Cardiac muscle cell (in vitro differentiated cells and primary cell): Measurements from ENCODE around the gene RPS19. TPM values are rescaled to one million over a fixed set of nuclear protein-coding genes. Genes with fewer than 3 reads are reported as not detected.
A peak's percentile ranks its signal among the peaks of the same experiment; 100 is the strongest.

Source experiments
- DNase-seq, 2 donors: peaks; one replicate each; pipeline versions ENCODE4 v3.0.0 to v3.0.0-alpha.2; 2010 to 2017; ENCODE audit warnings: low read depth in 1 of 2, low spot score in 1 of 2
- H3K27ac ChIP-seq: fragments of 200-600 bp; sonication (generic); 2 replicates; pipeline ENCODE4 v1.5.1; 2016
- H3K27me3 ChIP-seq: fragments of 200-600 bp; sonication (generic); 2 replicates; pipeline ENCODE4 v1.6.0; 2016; ENCODE audit warnings: control low read depth
- H3K36me3 ChIP-seq: fragments of 200-600 bp; sonication (generic); 2 replicates; pipeline ENCODE4 v1.5.1; 2016; ENCODE audit warnings: control low read depth
- H3K4me1 ChIP-seq: fragments of 200-600 bp; sonication (generic); 2 replicates; pipeline ENCODE4 v1.8.1; 2017; ENCODE audit warnings: low read depth, mild to moderate bottlenecking, mixed run types
- H3K4me3 ChIP-seq: fragments of 200-600 bp; sonication (generic); 2 replicates; pipeline ENCODE4 v1.5.1; 2016; ENCODE audit warnings: mild to moderate bottlenecking
- H3K9me3 ChIP-seq: fragments of 200-600 bp; sonication (generic); 2 replicates; pipeline ENCODE4 v1.5.1; 2017; ENCODE audit warnings: low read depth, mild to moderate bottlenecking, control low read depth
- polyA plus RNA-seq: library from polyadenylated mRNA; unstranded; fragments of >200 nt; fragmentation: Nextera tagmentation; extraction: Ambion mirVana; gene quantifications from 2 replicates; pipeline ENCODE4 v1.2.1, GENCODE V29; 2016
- total RNA-seq: library from RNA; depleted of rRNA; stranded (reverse); fragments of >200 nt; gene quantifications from 2 replicates; pipeline ENCODE4 v1.2.3, GENCODE V29; 2016
- TF ChIP-seq, protein P1 (sequence below): IDR thresholded peaks from 2 replicates; pipeline ENCODE4 v1.5.1; 2012; ENCODE audit warnings: low read depth, mild to moderate bottlenecking, low read length

RPS19 gene
- total and polyA plus RNA-seq, 2 experiments from 2014 or later = 1,323 to 1,651 TPM

GRCh38 chr19:41863209-41863931 lies 3.3 kb downstream of the RPS19 start:
- H3K36me3 ChIP-seq = peaks cover 55% of the 10 kb centered on the region
- TF ChIP-seq, protein P1, sequence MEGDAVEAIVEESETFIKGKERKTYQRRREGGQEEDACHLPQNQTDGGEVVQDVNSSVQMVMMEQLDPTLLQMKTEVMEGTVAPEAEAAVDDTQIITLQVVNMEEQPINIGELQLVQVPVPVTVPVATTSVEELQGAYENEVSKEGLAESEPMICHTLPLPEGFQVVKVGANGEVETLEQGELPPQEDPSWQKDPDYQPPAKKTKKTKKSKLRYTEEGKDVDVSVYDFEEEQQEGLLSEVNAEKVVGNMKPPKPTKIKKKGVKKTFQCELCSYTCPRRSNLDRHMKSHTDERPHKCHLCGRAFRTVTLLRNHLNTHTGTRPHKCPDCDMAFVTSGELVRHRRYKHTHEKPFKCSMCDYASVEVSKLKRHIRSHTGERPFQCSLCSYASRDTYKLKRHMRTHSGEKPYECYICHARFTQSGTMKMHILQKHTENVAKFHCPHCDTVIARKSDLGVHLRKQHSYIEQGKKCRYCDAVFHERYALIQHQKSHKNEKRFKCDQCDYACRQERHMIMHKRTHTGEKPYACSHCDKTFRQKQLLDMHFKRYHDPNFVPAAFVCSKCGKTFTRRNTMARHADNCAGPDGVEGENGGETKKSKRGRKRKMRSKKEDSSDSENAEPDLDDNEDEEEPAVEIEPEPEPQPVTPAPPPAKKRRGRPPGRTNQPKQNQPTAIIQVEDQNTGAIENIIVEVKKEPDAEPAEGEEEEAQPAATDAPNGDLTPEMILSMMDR = no peak
- H3K4me1 ChIP-seq = peaks cover 10% of the 10 kb centered on the region
- no peaks in the 10 kb centered on the region for H3K9me3 ChIP-seq
- H3K27me3 ChIP-seq = no peaks in the 10 kb centered on the region
- DNase-seq = no peak
- no peak overlapping the region for H3K27ac ChIP-seq
- no peak overlapping the region for H3K4me3 ChIP-seq

GRCh38 chr19:41864374-41864773 lies 4.3 kb downstream of the RPS19 start:
- no peaks in the 10 kb centered on the region for H3K9me3 ChIP-seq
- TF ChIP-seq, protein P1 = no peak
- H3K27me3 ChIP-seq = no peaks in the 10 kb centered on the region
- H3K36me3 ChIP-seq = peaks cover 60% of the 10 kb centered on the region
- no peak overlapping the region for H3K4me3 ChIP-seq
- no peak for DNase-seq
- H3K4me1 ChIP-seq = peaks cover 10% of the 10 kb centered on the region
- H3K27ac ChIP-seq = no peak overlapping the region

DNA sequence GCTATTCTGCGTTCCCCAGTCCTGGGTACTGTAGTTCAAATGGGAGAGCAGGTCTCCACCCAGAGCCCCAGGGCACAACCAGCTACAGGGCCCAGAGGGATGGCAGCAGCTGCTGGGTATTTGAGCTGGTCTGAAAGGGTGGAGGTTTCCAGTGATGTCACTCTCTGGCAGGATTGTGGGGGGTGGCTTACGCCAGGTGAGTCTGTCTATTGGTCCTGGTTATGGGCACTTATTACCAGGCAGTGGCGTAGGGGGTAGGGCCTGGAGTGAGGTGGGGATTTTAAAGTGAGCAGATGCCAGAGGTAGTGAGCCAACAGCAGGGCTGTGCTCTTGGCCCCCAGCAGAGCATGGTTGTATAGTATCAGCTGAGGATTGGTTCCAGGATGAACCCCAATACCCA lies 6.2 kb downstream of the RPS19 start:
- Histone ChIP-seq H3K27me3 (no peaks in the 10 kb centered on the region), H3K27ac (no peak overlapping the region), H3K36me3 (peaks cover 68% of the 10 kb centered on the region), H3K4me3 (no peak overlapping the region), H3K9me3 (no peaks in the 10 kb centered on the region), H3K4me1 (peaks cover 6% of the 10 kb centered on the region)
- TF ChIP-seq, protein P1 = no peak
- no peak for DNase-seq

GRCh38 chr19:41868120-41868988 lies 8.3 kb downstream of the RPS19 start:
- no peaks in the 10 kb centered on the region for H3K27me3 ChIP-seq
- H3K9me3 ChIP-seq = no peaks in the 10 kb centered on the region
- H3K4me1 ChIP-seq = no peaks in the 10 kb centered on the region
- H3K4me3 ChIP-seq = no peak overlapping the region
- DNase-seq = no peak
- peaks cover 49% of the 10 kb centered on the region for H3K36me3 ChIP-seq
- H3K27ac ChIP-seq = peak overlapping the region; percentile 48
- TF ChIP-seq, protein P1 = no peak

GRCh38 chr19:41868989-41869300 lies 8.9 kb downstream of the RPS19 start:
- TF ChIP-seq, protein P1 = no peak
- no peak overlapping the region for H3K4me3 ChIP-seq
- peaks cover 46% of the 10 kb centered on the region for H3K36me3 ChIP-seq
- peak overlapping the region; percentile 48 for H3K27ac ChIP-seq
- no peak for DNase-seq
- no peaks in the 10 kb centered on the region for H3K9me3 ChIP-seq
- no peaks in the 10 kb centered on the region for H3K27me3 ChIP-seq
- H3K4me1 ChIP-seq = no peaks in the 10 kb centered on the region
